CD4-positive, alpha-beta T cell (primary cell): Measurements from ENCODE around the gene GALNT12. TPM values are rescaled to one million over a fixed set of nuclear protein-coding genes. Genes with fewer than 3 reads are reported as not detected.

Experiments
- ATAC-seq: fragments of 200-7000 bp; cut with Tn5 transposase; one replicate; pipeline ENCODE4 v1.10.0; 2022; ENCODE audit warnings: mild to moderate bottlenecking; ENCODE audit not compliant: poor library complexity
- CTCF ChIA-PET: fragments of 350-600 bp; sonication (Branson Sonifier 250); formaldehyde crosslinking; loops from one replicate; lab custom pipeline; 2021; ENCODE audit warnings: antibody characterized with exemption, inconsistent platforms; lab: Charles Lee
- POLR2A ChIA-PET: fragments of 350-600 bp; sonication (Branson Sonifier 250); formaldehyde crosslinking; loops from one replicate; lab custom pipeline; 2021; ENCODE audit warnings: antibody characterized with exemption, inconsistent platforms; lab: Charles Lee
- DNase-seq, 14 experiments: peaks; one replicate each; pipeline ENCODE4 v3.0.0-alpha.2; 2013 to 2020; ENCODE audit warnings: mixed read lengths in 2 of 14
- H3K27ac ChIP-seq, 2 donors: one replicate each; pipeline versions ENCODE4 v1.5.1 to v1.7.0; 2013; ENCODE audit warnings: low read length in 2 of 2, low read depth in 1 of 2, mild to moderate bottlenecking in 1 of 2
- H3K27me3 ChIP-seq, 2 experiments: 1 replicate in 1 of 2; 2 replicates in 1 of 2; pipeline versions ENCODE4 v1.6.1 to v1.7.0; 2013; ENCODE audit warnings: low read length in 2 of 2, control low read depth in 1 of 2, mild to moderate bottlenecking in 1 of 2, moderate library complexity in 1 of 2; ENCODE audit not compliant: insufficient read depth in 2 of 2, control insufficient read depth in 1 of 2
- H3K36me3 ChIP-seq: one replicate; pipeline ENCODE4 v1.6.1; 2013; ENCODE audit warnings: low read length, control low read depth; ENCODE audit not compliant: insufficient read depth
- H3K4me1 ChIP-seq: one replicate; pipeline ENCODE4 v1.6.1; 2013; ENCODE audit warnings: low read length, control low read depth; ENCODE audit not compliant: insufficient read depth
- H3K4me3 ChIP-seq: one replicate; pipeline ENCODE4 v1.5.1; 2013; ENCODE audit warnings: mild to moderate bottlenecking, low read length, moderate library complexity
- H3K9me3 ChIP-seq, 2 experiments: 1 replicate in 1 of 2; 2 replicates in 1 of 2; pipeline versions ENCODE4 v1.6.1 to v1.7.0; 2013; ENCODE audit warnings: low read length in 2 of 2, mild to moderate bottlenecking in 2 of 2, control low read depth in 1 of 2, moderate library complexity in 1 of 2; ENCODE audit not compliant: control insufficient read depth in 1 of 2, insufficient read depth in 1 of 2
- H3K27ac Mint-ChIP-seq: one replicate; pipeline ENCODE4 v1.8.0; 2020; ENCODE audit warnings: mixed read lengths
- H3K27me3 Mint-ChIP-seq: one replicate; pipeline ENCODE4 v1.8.0; 2021; ENCODE audit warnings: mixed read lengths
- H3K36me3 Mint-ChIP-seq: one replicate; pipeline ENCODE4 v1.8.0; 2021; ENCODE audit warnings: low read depth, mixed read lengths
- H3K4me1 Mint-ChIP-seq: one replicate; pipeline ENCODE4 v1.8.0; 2021; ENCODE audit warnings: low read depth, mixed read lengths
- H3K4me3 Mint-ChIP-seq: one replicate; pipeline ENCODE4 v1.8.0; 2020; ENCODE audit warnings: mild to moderate bottlenecking, mixed read lengths
- H3K9me3 Mint-ChIP-seq: one replicate; pipeline ENCODE4 v1.8.0; 2020; ENCODE audit warnings: mixed read lengths
- CTCF ChIP-seq: fragments of 200-600 bp; IDR thresholded peaks from one replicate; pipeline ENCODE4 v1.8.0; 2022; ENCODE audit warnings: antibody characterized with exemption, mild to moderate bottlenecking
- intact Hi-C, 2 experiments: fragments of 100-400 bp; cut with DNase I in 1 of 2; cut with micrococcal nuclease in 1 of 2; formaldehyde crosslinking; loops; one replicate each; pipeline versions ENCODE4 v1.15.1 to v1.9.0; 2023 to 2025; cut with DNase I, micrococcal nuclease
- total RNA-seq, 174 experiments: library from RNA in 2 of 174; stranded (reverse) in 2 of 174; gene quantifications; one replicate each; pipeline ENCODE4 v1.2.3 and lab custom pipeline; 2021 to 2026

GALNT12 gene
- total RNA-seq, 2 experiments from 2014 or later = 8.7 to 11.5 TPM

GRCh38 chr9:98860871-98861293 is 53.4 kb downstream of the GALNT12 start:
- TF ChIP-seq CTCF = no peak
- intact Hi-C loops = no loop called here
- H3K27ac Mint-ChIP-seq = no peak overlapping the region
- H3K9me3 ChIP-seq = no peaks in the 10 kb centered on the region
- H3K4me1 ChIP-seq = no peaks in the 10 kb centered on the region
- H3K27ac ChIP-seq = no peak overlapping the region
- ChIA-PET CTCF (no interaction called here), POLR2A (no interaction called here)
- no peaks in the 10 kb centered on the region for H3K9me3 Mint-ChIP-seq
- H3K36me3 ChIP-seq = no peaks in the 10 kb centered on the region
- no peak for ATAC-seq
- no peak overlapping the region for H3K4me3 ChIP-seq
- peaks cover 4% of the 10 kb centered on the region for H3K27me3 Mint-ChIP-seq
- no peak overlapping the region for H3K4me3 Mint-ChIP-seq
- H3K27me3 ChIP-seq = no peaks in the 10 kb centered on the region
- no peaks in the 10 kb centered on the region for H3K4me1 Mint-ChIP-seq
- H3K36me3 Mint-ChIP-seq = no peaks in the 10 kb centered on the region
- DNase-seq = no peak

- Mint-ChIP-seq H3K4me1 (no peaks in the 10 kb centered on the region), H3K9me3 (no peaks in the 10 kb centered on the region), H3K27me3 (peaks cover 4% of the 10 kb centered on the region), H3K27ac (no peak overlapping the region), H3K4me3 (no peak overlapping the region), H3K36me3 (no peaks in the 10 kb centered on the region)
- ATAC-seq (no peak), DNase-seq (no peak)
- no peaks in the 10 kb centered on the region for H3K36me3 ChIP-seq
- ChIA-PET POLR2A (no interaction called here), CTCF (no interaction called here)
- no peaks in the 10 kb centered on the region for H3K9me3 ChIP-seq
- no peaks in the 10 kb centered on the region for H3K27me3 ChIP-seq
- no peaks in the 10 kb centered on the region for H3K4me1 ChIP-seq
- intact Hi-C loops = no loop called here
- no peak for TF ChIP-seq CTCF
- H3K4me3 ChIP-seq = no peak overlapping the region
- no peak overlapping the region for H3K27ac ChIP-seq
These were observed 54.5 kb downstream of the GALNT12 start for GRCh38 chr9:98861781-98862504.

- Mint-ChIP-seq H3K4me1 (no peaks in the 10 kb centered on the region), H3K27me3 (peaks cover 4% of the 10 kb centered on the region), H3K36me3 (no peaks in the 10 kb centered on the region), H3K27ac (no peak overlapping the region), H3K4me3 (no peak overlapping the region), H3K9me3 (no peaks in the 10 kb centered on the region)
- TF ChIP-seq CTCF = no peak
- Histone ChIP-seq H3K27ac (no peak overlapping the region), H3K4me1 (no peaks in the 10 kb centered on the region), H3K36me3 (no peaks in the 10 kb centered on the region), H3K27me3 (peaks cover 0 to 2% of the 10 kb centered on the region in 2 experiments), H3K9me3 (no peaks in the 10 kb centered on the region), H3K4me3 (no peak overlapping the region)
- no peak for ATAC-seq
- intact Hi-C loops = no loop called here
- CTCF ChIA-PET = no interaction called here
- POLR2A ChIA-PET = no interaction called here
- DNase-seq = no peak
These were observed 55.5 kb downstream of the GALNT12 start for GRCh38 chr9:98862936-98863335.
